ENCODE data around the gene KIRREL2. TPM values are rescaled to one million over a fixed set of nuclear protein-coding genes. Genes with fewer than 3 reads are reported as not detected.
A peak's percentile ranks its signal among the peaks of the same experiment; 100 is the strongest.
"Not testable (repeated sequence)": the region's sequence is repeated elsewhere in the genome, so short reads cannot be mapped to it uniquely, and the experiment has no call there.

Gene KIRREL2
- total RNA-seq, 1 donor from 2014 or later = not detected

- DNase-seq (ENCODE audit: low spot score) = no peak
These were observed 41.2 kb downstream of the KIRREL2 start for GRCh38 chr19:35897706-35898451.

GRCh38 chr19:35898499-35898809, 41.7 kb downstream of the KIRREL2 start:
- DNase-seq (ENCODE audit: low spot score) = no peak

- peak; percentile 83 for DNase-seq (ENCODE audit: low spot score)
These were observed 43.0 kb downstream of the KIRREL2 start for GRCh38 chr19:35899547-35900214.

GRCh38 chr19:35901055-35901644, 44.4 kb downstream of the KIRREL2 start:
- no peak for DNase-seq (ENCODE audit: low spot score)

GRCh38 chr19:35901854-35902661, 45.3 kb downstream of the KIRREL2 start, which contains the start of gene HCST:
Gene HCST (plus strand): TSS chr19:35902529. CDS start chr19:35902594, 65 bp downstream.
- no peak for DNase-seq (ENCODE audit: low spot score)

- DNase-seq (ENCODE audit: low spot score) = no peak
These were observed 46.3 kb downstream of the KIRREL2 start for GRCh38 chr19:35902870-35903475.

- peak; percentile 82 for DNase-seq (ENCODE audit: low spot score)
These were observed 47.0 kb downstream of the KIRREL2 start for GRCh38 chr19:35903550-35904179.

- no peak for DNase-seq (ENCODE audit: low spot score)
These were observed 47.8 kb downstream of the KIRREL2 start for GRCh38 chr19:35904311-35905068.

- DNase-seq (ENCODE audit: low spot score) = no peak
These were observed 48.5 kb downstream of the KIRREL2 start for GRCh38 chr19:35905178-35905727.

GRCh38 chr19:35907377-35907745, 50.6 kb downstream of the KIRREL2 start:
- DNase-seq (ENCODE audit: low spot score) = no peak

GRCh38 chr19:35908010-35908441, 51.3 kb downstream of the KIRREL2 start, which contains the start of gene TYROBP:
Gene TYROBP (minus strand): TSS chr19:35908295. CDS start chr19:35908228, 67 bp downstream.
- DNase-seq (ENCODE audit: low spot score) = no peak

- peak; percentile 71 for DNase-seq (ENCODE audit: low spot score)
These were observed 52.4 kb downstream of the KIRREL2 start for GRCh38 chr19:35908973-35909683.

GRCh38 chr19:35909684-35910035, 52.9 kb downstream of the KIRREL2 start:
- DNase-seq (ENCODE audit: low spot score) = no peak

- not testable (repeated sequence) for DNase-seq (ENCODE audit: low spot score)
These were observed 53.6 kb downstream of the KIRREL2 start for GRCh38 chr19:35910355-35910754.

- no peak for DNase-seq (ENCODE audit: low spot score)
These were observed 54.5 kb downstream of the KIRREL2 start for GRCh38 chr19:35911173-35911572.

- DNase-seq (ENCODE audit: low spot score) = no peak
These were observed 55.1 kb downstream of the KIRREL2 start for GRCh38 chr19:35911790-35912189.

GRCh38 chr19:35913589-35913988, 56.9 kb downstream of the KIRREL2 start:
- DNase-seq (ENCODE audit: low spot score) = no peak

GRCh38 chr19:35915443-35915842, 58.7 kb downstream of the KIRREL2 start:
- no peak for DNase-seq (ENCODE audit: low spot score)

Measured in ureter (tissue), 1 donor.